ENCODE measurements around the gene ZNF827. TPM values are rescaled to one million over a fixed set of nuclear protein-coding genes. Genes with fewer than 3 reads are reported as not detected.

ZNF827 gene
- total and polyA plus RNA-seq, 2 of the 8 experiments (the other 6 are each of a cell fraction or from before 2014, with no cell fraction given) = 25.3 to 26.2 TPM

- no peak overlapping the region for H2BK12ac ChIP-seq (ENCODE audit: low read depth, low read length)
- no peak overlapping the region for H3K56ac ChIP-seq (replicated peaks; ENCODE audit: insufficient read length, low read depth, low read length)
- H4K5ac ChIP-seq (ENCODE audit: insufficient read length, low read depth, low read length) = no peak overlapping the region
- no peak overlapping the region for H2BK5ac ChIP-seq (ENCODE audit: low read depth, low read length)
- H4K91ac ChIP-seq (replicated peaks; ENCODE audit: insufficient read length, low read length) = no peak overlapping the region
- H3K4me1 ChIP-seq (replicated peaks in 1 of 4; ENCODE audit: control insufficient read depth in 3 of 4, insufficient read depth in 4 of 4, low read length in 3 of 4) = no peaks in the 10 kb centered on the region
- no peak overlapping the region for H2AFZ ChIP-seq (ENCODE audit: low read length)
- FAIRE-seq (no peak), DNase-seq (ENCODE audit: low read depth in 1 of 2, low spot score in 2 of 2) (no peak)
- 92% methylated on average over 3 of the region's 3 CpGs; no CpG with 5 or more reads in 1 of the 2 experiments for whole genome bisulfite sequencing, 2 experiments (ENCODE audit: extremely low coverage in 1 of 2, insufficient coverage in 1 of 2, insufficient read length in 1 of 2, insufficient replicate concordance in 2 of 2, low coverage in 1 of 2, low lambda C conversion rate in 2 of 2, missing lambda C conversion rate in 1 of 2)
- H3K9me3 ChIP-seq (ENCODE audit: insufficient read depth in 2 of 2, low read depth in 1 of 2, low read length in 1 of 2) = 0 out of 4 replicates have a peak, but pooled peaks cover 0 to 2% of the 10 kb centered on the region in 2 experiments
- POLR2A ChIA-PET (ENCODE audit: partially characterized antibody) = no interaction called here
- H3K79me2 ChIP-seq (ENCODE audit: control insufficient read depth in 1 of 2, insufficient read depth in 2 of 2, low read length in 2 of 2) = no peaks in the 10 kb centered on the region
- H3K23me2 ChIP-seq (ENCODE audit: low read depth, low read length) = no peaks in the 10 kb centered on the region
- H3K18ac ChIP-seq (ENCODE audit: extremely low read depth, low read length) = no peak overlapping the region
- H3K4me2 ChIP-seq (ENCODE audit: insufficient read depth in 1 of 2, low read depth in 2 of 2, low read length in 2 of 2) = no peak overlapping the region
- no peak overlapping the region for H3K23ac ChIP-seq (ENCODE audit: insufficient read length)
- H2BK15ac ChIP-seq (ENCODE audit: low read length) = no peak overlapping the region
- no peak overlapping the region for H2AK5ac ChIP-seq (ENCODE audit: low read depth, low read length)
- no peaks in the 10 kb centered on the region for H3K27me3 ChIP-seq (replicated peaks in 1 of 4; ENCODE audit: control insufficient read depth in 3 of 4, extremely low read depth in 1 of 4, insufficient read depth in 3 of 4, low read length in 3 of 4)
- no peak overlapping the region for H2BK20ac ChIP-seq (ENCODE audit: low read length)
- no peak overlapping the region for H2BK120ac ChIP-seq (replicated peaks; ENCODE audit: low read depth, low read length)
- no peak overlapping the region for H3K9ac ChIP-seq (replicated peaks in 1 of 4; ENCODE audit: extremely low read depth in 1 of 4, low read depth in 3 of 4, low read length in 3 of 4)
- TF ChIP-seq RNF2 (IDR thresholded peaks at IDR 0.05; ENCODE audit: borderline replicate concordance, low read depth, low read length, missing control alignments, poor library complexity, severe bottlenecking) (no peak), HDAC6 (IDR thresholded peaks at IDR 0.05; ENCODE audit: low read depth, low read length) (no peak), MAX (IDR thresholded peaks at IDR 0.05) (no peak), TAF1 (IDR thresholded peaks at IDR 0.05; ENCODE audit: low read depth, low read length) (no peak), NRF1 (IDR thresholded peaks at IDR 0.05; ENCODE audit: low read depth, low read length) (no peak), EP300 (IDR thresholded peaks at IDR 0.05; ENCODE audit: borderline replicate concordance in 1 of 2, low read depth in 2 of 2, low read length in 2 of 2) (no peak), SP1 (IDR thresholded peaks at IDR 0.05; ENCODE audit: low read depth, low read length) (no peak), BCL11A (IDR thresholded peaks at IDR 0.05; ENCODE audit: low read depth in 2 of 2, low read length in 2 of 2) (no peak), JUN (IDR thresholded peaks at IDR 0.05; ENCODE audit: low read depth, low read length) (no peak), CEBPB (IDR thresholded peaks at IDR 0.05; ENCODE audit: low read depth, low read length) (no peak), CBX5 (IDR thresholded peaks at IDR 0.05; ENCODE audit: low read depth, low read length) (no peak)
- CTCF ChIA-PET (ENCODE audit: partially characterized antibody) = interaction anchor here (1.3 to 1.6 kb wide), 2 partner anchors 11 to 118 kb away, joined by 3 read pairs; no protein-coding TSS in a partner anchor
- H3K27ac ChIP-seq (ENCODE audit: low read depth, low read length) = no peak overlapping the region
- H4K8ac ChIP-seq (ENCODE audit: extremely low read depth, insufficient read depth, low read length) = no peak overlapping the region
- no peaks in the 10 kb centered on the region for H4K20me1 ChIP-seq (replicated peaks in 1 of 2; ENCODE audit: control insufficient read depth in 1 of 2, insufficient read depth in 2 of 2, low read length in 2 of 2)
- H3K36me3 ChIP-seq (ENCODE audit: control insufficient read depth in 2 of 4, insufficient read depth in 4 of 4, low read length in 3 of 4) = peaks cover 0 to 34% (median 14%) of the 10 kb centered on the region in 4 experiments; a peak in 7 of 8 replicates
- H3K4me3 ChIP-seq (ENCODE audit: extremely low read depth in 1 of 4, insufficient read depth in 2 of 4, low read depth in 3 of 4, low read length in 4 of 4) = no peak overlapping the region
- no peaks in the 10 kb centered on the region for H3K79me1 ChIP-seq (ENCODE audit: low read depth, low read length)
- H3K14ac ChIP-seq (ENCODE audit: insufficient read length) = no peak overlapping the region
- H3K4ac ChIP-seq (replicated peaks; ENCODE audit: insufficient read length, low read depth, low read length) = no peak overlapping the region
These were observed 122.5 kb downstream of the ZNF827 start for GRCh38 chr4:145816091-145816490.

Measured in H1 (cell line).